AML-193 (cell line): Measurements from ENCODE around the gene NRXN3.

Experiments
- DNase-seq, 2 experiments: peaks; one replicate each; lab custom pipeline; 2025; lab: John Stamatoyannopoulos, UW

Gene NRXN3

GRCh38 chr14:79281244-79282152, 1111.3 kb downstream of the NRXN3 start:
- no peak for DNase-seq

DNA sequence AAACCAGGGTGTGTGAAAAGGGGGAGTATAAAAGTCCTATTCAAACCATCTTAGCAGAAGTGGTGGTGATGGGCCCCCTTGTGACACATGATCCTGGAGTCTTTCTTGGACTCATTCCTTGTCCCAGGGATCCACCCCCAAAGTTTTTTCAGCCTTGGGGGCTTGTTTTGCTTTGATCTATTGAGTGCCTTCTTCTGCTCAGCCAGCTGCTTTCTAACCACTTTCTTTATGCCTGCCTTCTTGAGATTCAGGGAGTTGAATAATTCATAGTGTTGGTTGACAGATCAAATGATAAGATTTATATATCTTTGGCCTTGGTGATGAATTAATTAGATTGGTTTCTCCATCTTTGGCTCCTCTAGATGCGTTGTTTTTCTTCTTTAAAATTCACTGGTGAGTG, 1114.4 kb downstream of the NRXN3 start:
- DNase-seq: no peak

GRCh38 chr14:79285263-79285662, 1115.1 kb downstream of the NRXN3 start:
- no peak for DNase-seq

DNA sequence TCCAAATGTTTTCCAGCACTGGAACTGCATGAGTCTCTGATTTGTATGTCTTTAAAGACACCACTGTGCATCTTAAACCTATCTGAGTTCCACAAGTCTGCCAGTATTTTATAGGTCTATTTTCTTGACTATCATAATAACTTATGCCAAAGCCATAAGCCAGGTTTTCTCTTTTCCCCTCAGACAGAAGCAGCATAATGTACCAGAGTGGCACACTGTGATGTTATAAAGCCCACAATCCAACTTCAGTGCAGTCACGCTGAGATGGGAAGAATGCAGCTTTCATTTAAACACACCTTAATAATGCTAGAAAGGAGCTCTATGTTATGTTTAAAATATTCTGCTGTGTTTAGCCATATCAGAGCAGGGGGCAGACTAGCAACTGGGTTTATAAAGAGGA, 1117.8 kb downstream of the NRXN3 start:
- DNase-seq: no peak

DNA sequence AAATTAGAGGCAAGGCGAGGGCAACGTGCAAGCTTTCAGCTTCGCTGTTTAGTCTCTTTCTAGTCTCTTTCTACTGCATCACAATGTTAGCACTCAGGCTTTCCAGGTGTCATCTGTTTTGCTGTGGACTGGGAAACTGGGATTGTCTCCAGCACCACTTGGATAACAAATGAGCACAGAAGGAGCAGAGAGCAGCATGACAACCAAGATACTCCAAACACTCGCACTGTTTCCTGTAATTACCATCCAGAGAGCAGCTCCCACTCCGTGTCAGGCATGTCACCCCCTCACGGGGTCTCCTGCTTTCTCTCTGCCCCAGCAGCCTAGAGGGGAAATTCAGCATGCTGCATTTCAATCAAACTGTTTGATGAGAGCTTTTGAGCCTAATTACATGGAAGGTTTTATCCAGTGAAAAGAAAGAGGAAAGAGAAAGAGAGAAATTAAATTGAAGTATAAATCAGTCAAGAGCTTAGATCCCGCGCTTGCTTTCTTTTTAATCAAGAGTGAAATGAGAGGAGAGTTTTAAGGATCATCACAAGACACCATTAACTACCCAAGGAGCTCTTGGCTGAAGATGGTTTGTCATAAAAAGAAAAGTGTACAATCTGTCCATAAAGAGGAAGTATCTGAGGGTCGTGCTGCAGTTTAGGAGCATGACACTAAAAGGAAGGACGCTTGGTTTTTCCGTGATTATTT, 1123.5 kb downstream of the NRXN3 start:
- no peak for DNase-seq

DNA sequence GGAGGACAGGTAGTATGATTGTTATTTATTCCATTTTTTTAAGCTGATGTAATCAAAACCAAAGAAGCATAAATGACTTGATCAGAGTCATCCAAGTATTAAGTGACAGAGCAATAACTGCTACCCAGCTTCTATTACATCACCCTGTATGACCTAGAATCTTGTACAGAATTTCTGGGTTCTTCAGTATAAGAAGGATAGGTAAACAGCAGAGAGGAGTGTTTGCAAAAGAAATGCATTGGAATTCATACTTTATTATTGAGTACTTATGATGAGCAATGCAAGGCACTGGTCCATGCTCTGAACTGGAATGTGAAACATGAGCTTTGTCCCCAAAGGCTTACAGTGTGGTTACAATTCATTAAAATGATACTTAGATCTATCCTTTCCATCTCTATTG, 1124.3 kb downstream of the NRXN3 start:
- no peak for DNase-seq

DNA sequence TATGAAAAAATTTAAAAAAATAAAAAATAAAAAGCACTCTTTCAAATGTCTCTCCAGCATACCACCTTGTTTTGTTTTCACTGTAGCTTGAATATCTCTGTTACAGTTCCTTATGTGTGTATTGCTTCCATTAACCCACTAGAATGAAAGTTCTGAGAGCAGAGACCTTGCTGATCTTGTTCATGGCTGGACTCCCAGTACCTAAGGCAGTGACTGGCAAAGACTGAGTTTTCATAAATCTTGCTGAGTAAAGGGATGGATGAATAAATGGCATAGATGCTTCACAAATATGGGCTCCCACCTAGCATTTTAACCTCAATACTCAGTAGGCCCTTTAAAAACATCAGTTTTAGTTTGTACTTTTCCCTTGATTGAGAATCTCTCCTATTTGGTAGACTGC, 1125.2 kb downstream of the NRXN3 start:
- DNase-seq: no peak

DNA sequence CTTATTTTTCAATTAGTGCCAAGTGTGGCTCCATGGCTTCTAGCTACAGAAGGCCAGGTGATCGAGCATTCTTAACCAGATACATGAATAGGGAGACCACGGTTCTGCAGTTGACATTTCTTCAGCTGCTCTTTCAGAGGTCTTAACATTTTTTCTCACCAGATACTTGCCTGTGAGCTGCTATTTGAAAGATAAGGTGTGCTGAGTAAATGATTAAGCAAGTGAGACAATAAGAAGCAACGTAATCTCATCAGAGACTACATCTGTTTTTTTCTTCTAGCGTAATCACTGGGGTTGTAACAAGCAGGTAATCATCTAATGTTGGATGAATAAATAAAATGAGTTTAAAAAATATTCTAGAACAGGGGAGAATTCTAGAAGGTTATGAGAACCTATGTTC, 1128.2 kb downstream of the NRXN3 start:
- DNase-seq: no peak

GRCh38 chr14:79299162-79299561, 1129.0 kb downstream of the NRXN3 start:
- DNase-seq: no peak

GRCh38 chr14:79304279-79304678, 1134.1 kb downstream of the NRXN3 start:
- no peak for DNase-seq

- no peak for DNase-seq
Measured at GRCh38 chr14:79306546-79306945, 1136.4 kb downstream of the NRXN3 start.

DNA sequence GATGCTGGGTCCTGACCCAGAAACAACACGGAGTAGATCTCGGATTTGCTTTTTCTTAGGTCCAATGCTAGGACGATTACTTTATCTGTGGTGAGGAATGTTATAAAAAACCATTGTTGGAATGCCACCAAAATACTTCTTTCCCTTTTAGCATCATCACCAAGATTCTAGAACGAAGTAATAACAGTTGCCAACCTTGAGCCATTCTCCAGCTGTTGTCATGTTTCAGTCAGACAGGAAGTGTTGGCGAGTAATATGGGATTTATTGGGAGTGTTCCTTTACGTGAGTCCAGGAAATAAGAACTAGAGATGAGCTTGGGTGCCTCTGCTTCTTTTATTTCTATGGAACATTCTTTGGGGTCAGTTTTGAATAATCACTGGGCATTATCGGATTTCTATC, 1148.2 kb downstream of the NRXN3 start:
- no peak for DNase-seq

DNA sequence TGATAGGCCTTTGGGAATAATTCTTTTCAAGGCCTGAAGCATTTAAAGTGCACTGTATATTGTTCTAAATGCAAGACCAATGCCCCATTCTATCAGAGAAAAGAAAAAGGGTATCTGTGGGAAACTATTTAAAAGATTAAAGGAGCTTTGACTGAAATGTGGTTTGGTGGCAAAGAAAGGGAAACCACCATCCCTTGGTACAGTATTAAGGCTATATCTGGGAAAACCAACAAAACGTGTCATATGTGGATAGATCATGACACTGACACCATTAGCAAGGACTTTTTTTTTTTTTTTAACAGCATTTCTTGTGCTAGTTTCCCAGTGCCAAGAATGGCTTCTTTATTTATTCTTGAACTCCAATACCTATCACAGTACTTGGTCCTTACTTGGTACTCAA, 1150.4 kb downstream of the NRXN3 start:
- DNase-seq: no peak

DNA sequence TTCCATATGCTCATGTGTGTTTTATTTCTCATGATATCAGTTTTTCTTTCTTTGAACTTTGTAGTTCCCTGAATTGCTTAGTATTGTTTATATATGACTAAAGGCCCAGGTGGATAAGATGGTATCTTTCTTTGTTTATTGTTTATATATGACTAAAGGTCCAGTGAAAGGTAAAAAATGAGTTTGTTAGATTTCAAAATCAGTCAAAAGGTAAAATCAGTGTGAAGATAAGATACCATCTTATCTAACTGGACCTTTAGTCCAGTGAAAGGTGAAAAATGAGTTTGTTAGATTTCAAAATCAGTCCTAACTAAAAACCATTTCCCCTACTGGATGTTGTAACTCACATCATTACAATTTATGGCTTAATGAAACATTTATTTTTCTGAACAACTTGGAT, 1150.9 kb downstream of the NRXN3 start:
- DNase-seq: no peak

DNA sequence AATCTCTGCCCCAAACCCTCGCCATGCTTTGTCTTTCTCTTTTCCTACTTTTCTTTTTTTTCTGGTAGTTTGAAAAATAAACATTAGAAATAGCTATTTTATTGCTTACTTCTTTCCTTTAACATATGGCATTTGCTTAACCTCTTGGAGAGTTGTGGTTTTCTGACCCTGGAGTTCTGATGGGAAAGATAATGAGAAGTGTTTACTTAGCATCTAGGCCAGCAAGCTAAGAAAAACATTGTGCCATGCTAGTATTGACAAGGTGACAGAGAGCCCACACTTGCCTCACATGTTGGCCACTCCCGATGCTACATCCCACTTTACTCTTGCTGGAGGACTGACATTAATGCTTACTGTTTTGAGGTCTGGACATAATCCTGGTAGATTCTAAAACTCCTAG, 1154.9 kb downstream of the NRXN3 start:
- no peak for DNase-seq

GRCh38 chr14:79325557-79325956, 1155.4 kb downstream of the NRXN3 start:
- DNase-seq: no peak

GRCh38 chr14:79328863-79329262, 1158.7 kb downstream of the NRXN3 start:
- no peak for DNase-seq

DNA sequence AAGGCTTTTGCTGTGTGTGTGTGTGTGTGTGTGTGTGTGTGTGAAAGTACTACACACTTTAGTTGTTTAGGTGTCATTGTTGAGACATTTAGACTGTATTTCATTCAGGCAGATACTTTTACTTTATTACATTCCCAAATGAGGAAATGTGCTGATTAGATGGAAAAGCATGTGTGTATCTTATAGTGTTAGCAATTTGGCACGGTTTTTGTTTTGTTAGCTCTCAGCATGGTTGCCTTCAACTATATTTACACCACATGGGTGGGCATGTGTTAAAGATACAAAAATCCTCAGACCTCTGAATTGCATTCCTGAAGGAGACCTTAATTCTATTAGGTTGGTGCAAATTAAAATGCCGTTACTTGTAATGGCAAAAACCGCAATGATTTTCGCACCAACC, 1161.7 kb downstream of the NRXN3 start:
- no peak for DNase-seq

- DNase-seq: no peak
Measured at GRCh38 chr14:79332504-79333197, 1162.5 kb downstream of the NRXN3 start.

DNA sequence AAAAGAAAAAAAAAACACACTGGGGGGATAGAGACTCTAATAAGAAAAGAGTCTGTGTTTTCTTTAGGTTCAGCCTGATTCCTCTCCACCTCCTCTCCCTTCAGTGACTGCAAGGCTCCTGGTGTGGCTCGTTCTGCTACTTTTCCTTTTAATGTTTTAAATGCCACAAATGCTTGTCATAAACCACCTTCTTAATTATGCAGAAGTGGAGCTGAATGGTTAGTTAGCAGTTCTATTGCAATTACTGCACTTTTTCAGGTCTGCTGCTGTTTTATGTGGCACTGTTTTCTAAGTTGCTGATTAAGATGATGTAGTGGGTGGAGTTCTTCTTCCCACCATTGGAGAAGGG, 1163.0 kb downstream of the NRXN3 start:
- no peak for DNase-seq

- DNase-seq: no peak
Measured at GRCh38 chr14:79334272-79334671, 1164.1 kb downstream of the NRXN3 start.

GRCh38 chr14:79337761-79338160, 1167.6 kb downstream of the NRXN3 start:
- no peak for DNase-seq

DNA sequence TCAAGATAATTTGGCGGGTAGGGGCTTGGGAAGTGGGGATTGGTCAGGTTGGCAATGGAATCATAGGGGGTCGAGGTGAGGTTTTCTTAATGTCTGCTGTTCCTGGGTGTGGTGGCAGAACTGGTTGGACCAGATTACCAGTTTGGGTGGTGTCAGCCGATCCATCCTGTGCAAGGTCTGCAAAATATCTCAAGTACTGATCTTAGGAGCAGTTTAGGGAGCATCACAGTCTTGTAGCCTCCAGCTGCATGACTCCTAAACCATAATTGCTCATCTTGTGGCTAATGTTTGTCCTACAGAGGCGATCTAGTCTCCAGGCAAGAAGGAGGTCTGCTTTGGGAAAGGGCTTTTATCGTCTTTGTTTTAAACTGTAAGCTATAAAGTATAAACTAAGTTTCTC, 1172.8 kb downstream of the NRXN3 start:
- no peak for DNase-seq
